ENCODE measurements around the gene FREM2. TPM values are rescaled to one million over a fixed set of nuclear protein-coding genes. Genes with fewer than 3 reads are reported as not detected.

Gene FREM2
- total and polyA plus RNA-seq, 2 of the 4 experiments (the other 2 are of a cell fraction) = not detected

DNA sequence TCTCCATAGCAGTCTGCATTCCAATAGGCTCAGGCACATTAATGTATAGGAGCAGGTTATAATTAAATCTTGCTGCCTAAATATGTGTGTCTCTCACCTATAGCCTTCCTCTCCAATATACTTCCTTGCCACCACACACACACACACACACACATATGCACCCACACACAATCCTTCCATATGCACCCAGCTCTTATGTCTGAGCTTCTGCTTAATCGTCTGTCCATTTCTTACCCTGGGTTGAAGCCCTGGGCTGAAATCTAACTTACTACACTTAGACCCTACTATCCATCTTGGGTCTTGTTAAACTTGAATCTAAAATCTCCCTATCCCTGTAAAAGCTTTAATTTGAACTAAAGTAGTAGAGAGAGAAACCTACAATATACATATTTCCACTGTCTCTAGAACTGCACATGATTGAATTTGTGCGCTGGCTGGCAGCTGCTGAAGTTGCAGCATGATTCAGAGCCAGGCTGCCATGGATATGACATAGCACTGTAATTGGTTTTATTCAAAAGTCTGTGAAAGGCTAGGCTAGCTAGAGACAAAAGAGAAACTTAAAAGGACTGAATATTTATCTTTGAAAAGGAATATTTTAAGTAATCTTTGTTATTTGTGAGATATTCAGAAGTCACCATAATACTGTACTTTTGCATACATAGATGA, 25.7 kb upstream of the FREM2 start:
- Histone ChIP-seq H2BK20ac (ENCODE audit: low read depth, low read length) (no peak overlapping the region), H3K23ac (ENCODE audit: low read depth, low read length) (no peak overlapping the region), H2BK15ac (ENCODE audit: low read depth, low read length) (no peak overlapping the region), H2AK9ac (replicated peaks; ENCODE audit: low read depth, low read length, poor library complexity) (no peak overlapping the region), H3K9me3 (ENCODE audit: control insufficient read depth, insufficient read depth, low read length) (no peaks in the 10 kb centered on the region), H4K8ac (ENCODE audit: low read depth in 2 of 2, low read length in 2 of 2) (no peak overlapping the region), H2BK120ac (ENCODE audit: low read depth, low read length) (no peak overlapping the region), H3K4me3 (ENCODE audit: insufficient read depth, low read depth, low read length) (no peak overlapping the region), H3K79me1 (ENCODE audit: low read depth in 1 of 2, low read length in 2 of 2) (no peaks in the 10 kb centered on the region), H3K9me1 (ENCODE audit: insufficient read depth, low read length) (no peaks in the 10 kb centered on the region), H3K4ac (ENCODE audit: low read depth, low read length) (no peak overlapping the region), H3K18ac (ENCODE audit: low read depth, low read length) (no peak overlapping the region), H3K4me2 (ENCODE audit: low read depth, low read length) (no peak overlapping the region), H4K91ac (ENCODE audit: insufficient read depth, low read depth, low read length) (no peak overlapping the region), H3K9ac (ENCODE audit: low read depth, low read length) (no peak overlapping the region), H2BK5ac (ENCODE audit: low read depth, low read length, poor library complexity, severe bottlenecking) (no peak overlapping the region), H4K5ac (ENCODE audit: low read depth, low read length) (no peak overlapping the region), H3K4me1 (ENCODE audit: control insufficient read depth, insufficient read depth, low read length) (no peaks in the 10 kb centered on the region), H2AFZ (replicated peaks; ENCODE audit: low read length, poor library complexity) (no peak overlapping the region), H3K56ac (ENCODE audit: extremely low read depth, insufficient read depth, low read length) (no peak overlapping the region), H2AK5ac (ENCODE audit: low read depth, low read length) (no peak overlapping the region), H4K20me1 (ENCODE audit: insufficient read depth, low read length) (no peaks in the 10 kb centered on the region), H3K27ac (ENCODE audit: insufficient read depth, low read length) (no peak overlapping the region), H3K27me3 (ENCODE audit: control insufficient read depth, insufficient read depth, low read length) (no peaks in the 10 kb centered on the region), H3K36me3 (ENCODE audit: control insufficient read depth, insufficient read depth, low read length) (no peaks in the 10 kb centered on the region), H3K14ac (replicated peaks; ENCODE audit: low read depth, low read length) (no peak overlapping the region)
- DNase-seq (no peak), ATAC-seq (ENCODE audit: low read depth) (no peak)
- WGBS, 2 experiments (ENCODE audit: extremely low coverage in 2 of 2, insufficient read length in 1 of 2) = no CpG with 5 or more reads among the region's 2 CpGs
- TF ChIP-seq BHLHE40 (IDR thresholded peaks at IDR 0.05; ENCODE audit: low read depth, low read length) = no peak
- no peak for TF ChIP-seq NFE2L2 (IDR thresholded peaks at IDR 0.05; ENCODE audit: low read depth, low read length)
- TF ChIP-seq, protein P1, sequence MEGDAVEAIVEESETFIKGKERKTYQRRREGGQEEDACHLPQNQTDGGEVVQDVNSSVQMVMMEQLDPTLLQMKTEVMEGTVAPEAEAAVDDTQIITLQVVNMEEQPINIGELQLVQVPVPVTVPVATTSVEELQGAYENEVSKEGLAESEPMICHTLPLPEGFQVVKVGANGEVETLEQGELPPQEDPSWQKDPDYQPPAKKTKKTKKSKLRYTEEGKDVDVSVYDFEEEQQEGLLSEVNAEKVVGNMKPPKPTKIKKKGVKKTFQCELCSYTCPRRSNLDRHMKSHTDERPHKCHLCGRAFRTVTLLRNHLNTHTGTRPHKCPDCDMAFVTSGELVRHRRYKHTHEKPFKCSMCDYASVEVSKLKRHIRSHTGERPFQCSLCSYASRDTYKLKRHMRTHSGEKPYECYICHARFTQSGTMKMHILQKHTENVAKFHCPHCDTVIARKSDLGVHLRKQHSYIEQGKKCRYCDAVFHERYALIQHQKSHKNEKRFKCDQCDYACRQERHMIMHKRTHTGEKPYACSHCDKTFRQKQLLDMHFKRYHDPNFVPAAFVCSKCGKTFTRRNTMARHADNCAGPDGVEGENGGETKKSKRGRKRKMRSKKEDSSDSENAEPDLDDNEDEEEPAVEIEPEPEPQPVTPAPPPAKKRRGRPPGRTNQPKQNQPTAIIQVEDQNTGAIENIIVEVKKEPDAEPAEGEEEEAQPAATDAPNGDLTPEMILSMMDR (conservative IDR thresholded peaks at IDR 0.05; ENCODE audit: low read depth, low read length) = no peak
- TF ChIP-seq MAZ (IDR thresholded peaks at IDR 0.05; ENCODE audit: borderline replicate concordance, low read depth, low read length) = no peak
- TF ChIP-seq FOS (IDR thresholded peaks at IDR 0.05; ENCODE audit: low read depth, low read length) = no peak
- TF ChIP-seq MXI1 (IDR thresholded peaks at IDR 0.05; ENCODE audit: borderline replicate concordance, low read depth, low read length) = no peak
- no peak for TF ChIP-seq RCOR1 (IDR thresholded peaks at IDR 0.05; ENCODE audit: insufficient replicate concordance, low read length)
- TF ChIP-seq, protein P2, sequence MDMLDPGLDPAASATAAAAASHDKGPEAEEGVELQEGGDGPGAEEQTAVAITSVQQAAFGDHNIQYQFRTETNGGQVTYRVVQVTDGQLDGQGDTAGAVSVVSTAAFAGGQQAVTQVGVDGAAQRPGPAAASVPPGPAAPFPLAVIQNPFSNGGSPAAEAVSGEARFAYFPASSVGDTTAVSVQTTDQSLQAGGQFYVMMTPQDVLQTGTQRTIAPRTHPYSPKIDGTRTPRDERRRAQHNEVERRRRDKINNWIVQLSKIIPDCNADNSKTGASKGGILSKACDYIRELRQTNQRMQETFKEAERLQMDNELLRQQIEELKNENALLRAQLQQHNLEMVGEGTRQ (IDR thresholded peaks at IDR 0.05; ENCODE audit: low read depth, low read length) = no peak
- TF ChIP-seq, protein P3, sequence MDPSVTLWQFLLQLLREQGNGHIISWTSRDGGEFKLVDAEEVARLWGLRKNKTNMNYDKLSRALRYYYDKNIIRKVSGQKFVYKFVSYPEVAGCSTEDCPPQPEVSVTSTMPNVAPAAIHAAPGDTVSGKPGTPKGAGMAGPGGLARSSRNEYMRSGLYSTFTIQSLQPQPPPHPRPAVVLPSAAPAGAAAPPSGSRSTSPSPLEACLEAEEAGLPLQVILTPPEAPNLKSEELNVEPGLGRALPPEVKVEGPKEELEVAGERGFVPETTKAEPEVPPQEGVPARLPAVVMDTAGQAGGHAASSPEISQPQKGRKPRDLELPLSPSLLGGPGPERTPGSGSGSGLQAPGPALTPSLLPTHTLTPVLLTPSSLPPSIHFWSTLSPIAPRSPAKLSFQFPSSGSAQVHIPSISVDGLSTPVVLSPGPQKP (IDR thresholded peaks at IDR 0.05; ENCODE audit: borderline replicate concordance, low read depth, low read length) = no peak
- POLR2A ChIA-PET (ENCODE audit: unreplicated experiment) = no interaction called here
- CTCF ChIA-PET = no interaction called here
- BruUV-seq (replicated peaks) = no TSS peak
- intact Hi-C loops (cut with micrococcal nuclease) (no loop called here), dilution Hi-C loops (cut with HindIII; ENCODE audit: low sequenced_read_pairs, unreplicated experiment) (no loop called here), in situ Hi-C loops (cut with MboI; ENCODE audit: low sequenced_read_pairs) (no loop called here)

Data from IMR-90 (cell line).